HepG2 (cell line): ENCODE data around the gene DTWD2. TPM values are rescaled to one million over a fixed set of nuclear protein-coding genes. Genes with fewer than 3 reads are reported as not detected.

Experiments used
- ATAC-seq: fragments of 200-7000 bp; cut with Tn5 transposase; 3 replicates; pipeline ENCODE4 v1.9.1; 2020; ENCODE audit warnings: mild to moderate bottlenecking, moderate library complexity
- BruUV-seq: library from RNA; stranded (reverse); fragments of 400-500 nt; replicated peaks from 2 replicates; lab custom pipeline; 2021; lab: Mats Ljungman, UMichigan
- CTCF ChIA-PET: fragments of 300-600 bp; formaldehyde crosslinking; extraction: SDS; loops from one replicate; lab custom pipeline; 2021; ENCODE audit warnings: low total read pairs, inconsistent platforms, low intra/inter-chr PET ratio; lab: Yijun Ruan, JAX
- POLR2A ChIA-PET: fragments of 350-600 bp; sonication (Branson Sonifier 250); formaldehyde crosslinking; loops from one replicate; lab custom pipeline; 2020; ENCODE audit warnings: antibody characterized with exemption, inconsistent platforms; lab: Yijun Ruan, JAX
- DNase-seq: peaks from one replicate; pipeline ENCODE4 v3.0.0-alpha.2; 2015; ENCODE audit warnings: low spot score
- FAIRE-seq: peaks from 3 replicates; lab custom pipeline; 2011; peaks lifted over from hg19 to GRCh38; lab: Jason Lieb, UNC
- H2AFZ ChIP-seq: one replicate; pipeline ENCODE4 v1.6.1; 2011; ENCODE audit warnings: low read length, inconsistent platforms
- H3K27ac ChIP-seq: fragments of 300-600 bp; 3 replicates; pipeline ENCODE4 v1.8.0; 2011; ENCODE audit warnings: mixed run types, mild to moderate bottlenecking, mixed read lengths, low read length, inconsistent platforms; ENCODE audit not compliant: insufficient read depth; ENCODE audit errors: extremely low read length
- H3K27me3 ChIP-seq, 2 experiments: fragments of 200-600 bp in 1 of 2; 2 replicates in 1 of 2; 3 replicates in 1 of 2; pipeline versions ENCODE4 v1.6.0 to v1.8.0; 2011; ENCODE audit warnings: low read length in 2 of 2, mild to moderate bottlenecking in 2 of 2, moderate library complexity in 2 of 2, inconsistent platforms in 1 of 2; ENCODE audit not compliant: insufficient read depth in 2 of 2, control insufficient read depth in 1 of 2
- H3K36me3 ChIP-seq, 2 experiments: fragments of 200-600 bp in 1 of 2; replicated peaks in 1 of 2; 2 replicates in 1 of 2; 3 replicates in 1 of 2; pipeline versions ENCODE4 v1.5.1 to v1.8.0; 2011; ENCODE audit warnings: low read length in 2 of 2, inconsistent platforms in 1 of 2; ENCODE audit not compliant: insufficient read depth in 2 of 2, control insufficient read depth in 1 of 2
- H3K4me1 ChIP-seq: 2 replicates; pipeline ENCODE4 v1.5.1; 2012; ENCODE audit warnings: low read length, inconsistent platforms; ENCODE audit not compliant: insufficient read depth
- H3K4me2 ChIP-seq: 2 replicates; pipeline ENCODE4 v1.6.0; 2011; ENCODE audit warnings: low read depth, low read length, inconsistent platforms
- H3K4me3 ChIP-seq, 3 experiments: fragments of 200-600 bp in 1 of 3; sonication (generic), shearing (Covaris generic) in 1 of 3; replicated peaks in 1 of 3; 2 replicates each; pipeline ENCODE4 v1.5.1; 2011 to 2016; ENCODE audit warnings: low read length in 3 of 3, inconsistent platforms in 2 of 3, low read depth in 2 of 3, mild to moderate bottlenecking in 2 of 3, control low read depth in 1 of 3, mixed read lengths in 1 of 3; ENCODE audit not compliant: insufficient read depth in 1 of 3
- H3K79me2 ChIP-seq: one replicate; pipeline ENCODE4 v1.6.1; 2011; ENCODE audit warnings: low read length, inconsistent platforms; ENCODE audit not compliant: insufficient read depth
- H3K9ac ChIP-seq: 2 replicates; pipeline ENCODE4 v1.6.0; 2011; ENCODE audit warnings: mild to moderate bottlenecking, low read depth, low read length, inconsistent platforms; ENCODE audit not compliant: insufficient read depth
- H3K9me3 ChIP-seq: 2 replicates; pipeline ENCODE4 v1.5.1; 2012; ENCODE audit warnings: mild to moderate bottlenecking, low read length
- H4K20me1 ChIP-seq: 2 replicates; pipeline ENCODE4 v1.6.0; 2011; ENCODE audit warnings: inconsistent platforms, mild to moderate bottlenecking, low read length, moderate library complexity; ENCODE audit not compliant: insufficient read depth
- DR1 ChIP-seq: sonication (generic); formaldehyde crosslinking; IDR thresholded peaks from 2 replicates; pipeline ENCODE4 v1.8.0; 2021; ENCODE audit warnings: mild to moderate bottlenecking, missing genetic modification reagents, inconsistent platforms
- in situ Hi-C: cut with HindIII; loops from 2 replicates; pipeline ENCODE4 v1.10.0; 2017; ENCODE audit warnings: low pct_unique_long_range_greater_than_20kb; ENCODE audit not compliant: extremely low pct_ligation_motif_present
- intact Hi-C: fragments of 100-400 bp; cut with micrococcal nuclease; formaldehyde crosslinking; loops from one replicate; pipeline ENCODE4 v1.10.0; 2022; ENCODE audit not compliant: unreplicated experiment
- polyA plus RNA-seq, 8 experiments: library from polyadenylated mRNA; depleted of rRNA in 3 of 8; stranded (reverse) in 7 of 8; unstranded in 1 of 8; fragments of >200 nt; fragmentation: Illumina TruSeq in 4 of 8; extraction: Trizol in 4 of 8; gene quantifications; 2 replicates each; pipeline versions ENCODE4 v1.2.1 to v1.2.3, GENCODE V29; 2011 to 2016; ENCODE audit warnings: low read depth in 4 of 8, missing spikeins in 1 of 8, mixed read lengths in 1 of 8; ENCODE audit not compliant: insufficient read depth in 1 of 8
- total RNA-seq, 5 experiments: library from RNA; depleted of rRNA; stranded (reverse); fragments of >200 nt; fragmentation: Illumina TruSeq; extraction: Trizol; gene quantifications; 2 replicates each; pipeline ENCODE4 v1.2.3, GENCODE V29; 2016; ENCODE audit warnings: low read depth in 1 of 5
- TF ChIP-seq, protein P1 (sequence below): sonication (generic); formaldehyde crosslinking; IDR thresholded peaks from 2 replicates; pipeline ENCODE4 v1.4.0; 2020; ENCODE audit warnings: mild to moderate bottlenecking, missing genetic modification reagents
- TF ChIP-seq, protein P2 (sequence below): sonication (generic); formaldehyde crosslinking; IDR thresholded peaks from 2 replicates; pipeline ENCODE4 v1.8.0; 2023; ENCODE audit warnings: mild to moderate bottlenecking, missing genetic modification reagents
- TF ChIP-seq, protein P3 (sequence below): sonication (generic); formaldehyde crosslinking; conservative IDR thresholded peaks from 2 replicates; pipeline ENCODE4 v1.8.0; 2022; ENCODE audit warnings: low read depth, missing genetic modification reagents
- TF ChIP-seq, protein P4 (sequence below): sonication (generic); formaldehyde crosslinking; IDR thresholded peaks from 2 replicates; pipeline ENCODE4 v1.5.0; 2020; ENCODE audit warnings: mild to moderate bottlenecking, missing genetic modification reagents, borderline replicate concordance

DTWD2 gene
- total and polyA plus RNA-seq, 2 of the 13 experiments (the other 11 are each of a cell fraction or from before 2014, with no cell fraction given): 1.6 to 6.0 TPM

DNA sequence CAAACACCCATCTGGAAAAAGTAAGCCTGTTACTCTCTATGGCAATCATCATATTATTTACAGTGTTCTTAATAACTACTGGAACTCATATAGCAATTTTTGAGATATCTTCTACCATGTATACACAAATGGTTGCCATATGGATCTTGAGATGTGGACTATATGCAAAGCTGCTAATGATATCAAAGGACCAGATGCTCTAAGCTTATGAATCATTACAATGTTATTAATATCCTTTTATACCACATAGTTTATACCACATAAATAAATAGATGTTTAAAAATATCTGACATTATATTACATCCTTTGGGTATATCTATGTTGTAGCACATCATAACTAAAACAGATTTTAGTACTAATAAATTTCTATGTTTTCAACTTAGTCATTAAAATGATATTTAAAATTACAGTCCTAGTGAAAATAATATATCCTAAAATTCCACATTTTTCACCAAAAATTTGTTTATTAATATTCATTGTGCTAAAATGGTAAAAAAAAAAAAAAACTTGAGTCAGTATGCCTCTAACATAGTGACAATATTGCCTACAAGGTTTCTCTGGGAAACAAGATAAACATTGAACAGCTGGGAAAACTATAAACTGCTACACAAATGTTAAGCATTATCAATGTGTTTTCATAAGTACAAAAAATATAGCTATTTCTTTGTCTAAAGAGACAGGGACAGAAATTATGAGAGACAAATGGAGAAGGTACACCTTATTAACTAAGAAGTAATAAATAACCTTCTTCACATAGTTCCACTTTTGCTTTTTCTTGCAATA lies 85.5 kb downstream of the DTWD2 start:
- BruUV-seq: no TSS peak
- no peak for ATAC-seq
- ChIA-PET CTCF (no interaction called here), POLR2A (no interaction called here)
- no peak overlapping the region for H3K4me2 ChIP-seq
- no peaks in the 10 kb centered on the region for H3K4me1 ChIP-seq
- DNase-seq: no peak
- H3K9ac ChIP-seq: no peak overlapping the region
- H3K27ac ChIP-seq: no peak overlapping the region
- TF ChIP-seq DR1 (CRISPR knock-in tag): no peak
- TF ChIP-seq, protein P1, sequence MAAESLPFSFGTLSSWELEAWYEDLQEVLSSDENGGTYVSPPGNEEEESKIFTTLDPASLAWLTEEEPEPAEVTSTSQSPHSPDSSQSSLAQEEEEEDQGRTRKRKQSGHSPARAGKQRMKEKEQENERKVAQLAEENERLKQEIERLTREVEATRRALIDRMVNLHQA (CRISPR knock-in tag): no peak
- TF ChIP-seq, protein P2, sequence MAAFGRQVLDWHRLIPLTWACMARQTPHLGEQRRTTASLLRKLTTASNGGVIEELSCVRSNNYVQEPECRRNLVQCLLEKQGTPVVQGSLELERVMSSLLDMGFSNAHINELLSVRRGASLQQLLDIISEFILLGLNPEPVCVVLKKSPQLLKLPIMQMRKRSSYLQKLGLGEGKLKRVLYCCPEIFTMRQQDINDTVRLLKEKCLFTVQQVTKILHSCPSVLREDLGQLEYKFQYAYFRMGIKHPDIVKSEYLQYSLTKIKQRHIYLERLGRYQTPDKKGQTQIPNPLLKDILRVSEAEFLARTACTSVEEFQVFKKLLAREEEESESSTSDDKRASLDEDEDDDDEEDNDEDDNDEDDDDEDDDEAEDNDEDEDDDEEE (CRISPR knock-in tag): no peak
- TF ChIP-seq, protein P3, sequence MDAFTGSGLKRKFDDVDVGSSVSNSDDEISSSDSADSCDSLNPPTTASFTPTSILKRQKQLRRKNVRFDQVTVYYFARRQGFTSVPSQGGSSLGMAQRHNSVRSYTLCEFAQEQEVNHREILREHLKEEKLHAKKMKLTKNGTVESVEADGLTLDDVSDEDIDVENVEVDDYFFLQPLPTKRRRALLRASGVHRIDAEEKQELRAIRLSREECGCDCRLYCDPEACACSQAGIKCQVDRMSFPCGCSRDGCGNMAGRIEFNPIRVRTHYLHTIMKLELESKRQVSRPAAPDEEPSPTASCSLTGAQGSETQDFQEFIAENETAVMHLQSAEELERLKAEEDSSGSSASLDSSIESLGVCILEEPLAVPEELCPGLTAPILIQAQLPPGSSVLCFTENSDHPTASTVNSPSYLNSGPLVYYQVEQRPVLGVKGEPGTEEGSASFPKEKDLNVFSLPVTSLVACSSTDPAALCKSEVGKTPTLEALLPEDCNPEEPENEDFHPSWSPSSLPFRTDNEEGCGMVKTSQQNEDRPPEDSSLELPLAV (CRISPR knock-in tag): no peak
- TF ChIP-seq, protein P4, sequence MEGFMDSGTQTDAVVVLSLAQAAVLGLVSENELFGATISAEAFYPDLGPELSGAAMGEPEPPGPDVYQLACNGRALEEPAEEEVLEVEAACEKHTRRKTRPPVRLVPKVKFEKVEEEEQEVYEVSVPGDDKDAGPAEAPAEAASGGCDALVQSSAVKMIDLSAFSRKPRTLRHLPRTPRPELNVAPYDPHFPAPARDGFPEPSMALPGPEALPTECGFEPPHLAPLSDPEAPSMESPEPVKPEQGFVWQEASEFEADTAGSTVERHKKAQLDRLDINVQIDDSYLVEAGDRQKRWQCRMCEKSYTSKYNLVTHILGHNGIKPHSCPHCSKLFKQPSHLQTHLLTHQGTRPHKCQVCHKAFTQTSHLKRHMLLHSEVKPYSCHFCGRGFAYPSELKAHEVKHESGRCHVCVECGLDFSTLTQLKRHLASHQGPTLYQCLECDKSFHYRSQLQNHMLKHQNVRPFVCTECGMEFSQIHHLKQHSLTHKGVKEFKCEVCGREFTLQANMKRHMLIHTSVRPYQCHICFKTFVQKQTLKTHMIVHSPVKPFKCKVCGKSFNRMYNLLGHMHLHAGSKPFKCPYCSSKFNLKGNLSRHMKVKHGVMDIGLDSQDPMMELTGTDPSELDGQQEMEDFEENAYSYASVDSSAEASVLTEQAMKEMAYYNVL (CRISPR knock-in tag): no peak
- intact Hi-C loops (no loop called here), in situ Hi-C loops (no loop called here)
- H3K9me3 ChIP-seq: no peaks in the 10 kb centered on the region
- H3K4me3 ChIP-seq: no peak overlapping the region
- no peak overlapping the region for H2AFZ ChIP-seq
- FAIRE-seq: no peak
- H4K20me1 ChIP-seq: no peaks in the 10 kb centered on the region
- no peaks in the 10 kb centered on the region for H3K79me2 ChIP-seq
- H3K36me3 ChIP-seq: no peaks in the 10 kb centered on the region
- no peaks in the 10 kb centered on the region for H3K27me3 ChIP-seq
